SKM-1 (cell line): ENCODE measurements around the gene FARSB.

Source experiments
- DNase-seq: peaks from one replicate; lab custom pipeline; 2025; ENCODE audit not compliant: unreplicated experiment; lab: John Stamatoyannopoulos, UW

FARSB gene

GRCh38 chr2:222668494-222669154 is 12.7 kb upstream of the FARSB start:
- no peak for DNase-seq

DNA sequence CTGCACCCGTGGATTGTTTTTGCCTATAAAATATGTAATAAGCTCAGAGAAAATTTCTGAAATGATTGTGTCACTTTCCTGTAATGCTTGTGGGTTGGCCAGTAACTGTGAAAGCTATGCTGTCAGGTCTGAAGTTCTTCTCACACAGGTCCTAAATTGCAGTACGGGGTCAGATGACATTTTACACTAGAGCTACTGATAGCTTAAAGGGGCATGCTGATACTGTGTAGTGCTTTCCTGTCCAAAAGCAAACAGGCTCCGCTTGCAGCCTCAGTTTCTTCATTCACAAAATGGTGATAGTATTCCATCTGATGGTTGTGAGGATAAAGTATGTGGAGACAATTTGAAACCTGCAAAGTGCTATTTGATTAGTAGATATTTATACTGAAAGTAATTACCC is 7.6 kb upstream of the FARSB start:
- no peak for DNase-seq

- DNase-seq, result no peak
Observed at GRCh38 chr2:222656526-222657446, 894 bp upstream of the FARSB start.

- no peak for DNase-seq
Observed at GRCh38 chr2:222653280-222653679, 2.6 kb downstream of the FARSB start.

GRCh38 chr2:222652491-222653255 is 3.2 kb downstream of the FARSB start:
- DNase-seq, result no peak

DNA sequence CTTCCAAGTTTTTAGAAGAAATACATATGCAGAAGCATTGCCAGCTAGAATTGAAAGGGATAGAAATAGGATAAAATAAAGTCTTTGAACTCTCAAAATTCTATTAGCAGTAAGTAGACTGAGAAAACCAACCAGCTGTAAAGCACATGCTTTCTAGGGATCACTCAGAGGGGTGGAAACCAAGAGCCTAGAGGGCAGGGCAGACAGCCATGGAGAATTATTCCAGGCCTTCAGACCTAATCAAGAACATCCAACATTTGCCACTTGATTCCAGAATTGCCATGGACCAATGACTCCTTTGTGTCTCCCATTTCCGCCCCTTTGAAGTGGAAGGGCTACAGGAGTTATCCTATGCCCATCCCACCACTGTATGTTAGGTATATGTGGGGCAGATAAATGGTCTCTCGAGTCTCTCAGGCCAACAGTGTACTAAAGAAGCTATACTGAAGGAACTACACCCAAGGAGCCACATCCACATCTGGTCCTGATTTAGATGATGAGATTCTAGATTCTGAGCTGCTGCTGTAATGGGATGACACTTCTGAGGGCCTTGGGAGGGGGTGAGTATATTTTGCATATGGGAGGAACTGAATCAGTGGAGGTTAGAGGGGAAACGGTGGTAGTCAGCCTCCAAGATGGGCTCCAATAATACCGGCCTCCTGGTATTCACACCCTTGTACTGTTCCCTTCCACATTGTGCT is 4.0 kb downstream of the FARSB start:
- DNase-seq, result no peak

- no peak for DNase-seq
Observed at GRCh38 chr2:222649801-222650200, 6.1 kb downstream of the FARSB start.

GRCh38 chr2:222646008-222646407 is 9.9 kb downstream of the FARSB start:
- no peak for DNase-seq

- no peak for DNase-seq
Observed at GRCh38 chr2:222643134-222643533, 12.8 kb downstream of the FARSB start.

DNA sequence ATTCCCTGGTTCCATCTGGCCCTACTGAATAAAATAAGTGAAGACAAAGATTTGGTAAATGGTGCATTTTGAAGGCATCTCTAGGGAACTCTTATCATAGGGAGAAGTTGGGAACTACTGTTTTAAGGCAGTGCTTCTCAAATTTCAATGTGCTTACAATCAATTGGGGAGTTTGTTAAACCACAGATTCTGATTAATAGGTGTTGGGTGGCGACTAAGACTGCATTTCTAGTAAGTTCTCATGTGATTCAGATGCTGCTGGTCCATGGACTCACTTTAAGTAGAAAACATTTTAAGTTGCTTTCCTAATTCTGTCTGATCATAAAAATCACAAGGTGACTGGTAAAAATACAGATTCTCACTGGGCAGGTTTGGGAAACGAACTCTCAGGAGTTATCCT is 14.6 kb downstream of the FARSB start:
- DNase-seq, result no peak

GRCh38 chr2:222637067-222637466 is 18.8 kb downstream of the FARSB start:
- DNase-seq, result no peak

GRCh38 chr2:222635295-222635694 is 20.6 kb downstream of the FARSB start:
- DNase-seq, result no peak

DNA sequence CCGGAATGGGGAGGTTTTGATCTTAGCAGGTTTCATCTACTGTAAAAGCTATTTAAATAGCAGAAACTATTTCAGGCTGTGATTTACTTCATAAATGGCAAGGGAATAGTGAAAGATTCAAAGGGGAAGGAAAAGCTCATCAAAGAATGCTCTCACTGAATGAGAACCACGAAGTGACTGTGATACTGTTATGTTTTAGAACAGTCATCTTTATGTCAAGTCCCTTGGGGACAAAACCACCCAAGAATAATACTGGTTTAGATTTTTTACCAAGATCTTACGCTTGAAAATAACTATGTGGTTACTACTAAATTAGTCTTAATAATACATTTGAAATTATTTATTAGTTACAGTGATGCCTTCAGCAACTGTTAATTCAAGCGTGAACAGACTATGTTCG is 28.1 kb downstream of the FARSB start:
- DNase-seq, result no peak

- no peak for DNase-seq
Observed at GRCh38 chr2:222623756-222624309, 32.1 kb downstream of the FARSB start.

GRCh38 chr2:222622910-222623309 is 33.0 kb downstream of the FARSB start:
- no peak for DNase-seq

GRCh38 chr2:222621893-222622292 is 34.0 kb downstream of the FARSB start:
- no peak for DNase-seq

- no peak for DNase-seq
Observed at GRCh38 chr2:222615320-222615719, 40.6 kb downstream of the FARSB start.

GRCh38 chr2:222613715-222614331 is 42.1 kb downstream of the FARSB start:
- peak; percentile 17 for DNase-seq

DNA sequence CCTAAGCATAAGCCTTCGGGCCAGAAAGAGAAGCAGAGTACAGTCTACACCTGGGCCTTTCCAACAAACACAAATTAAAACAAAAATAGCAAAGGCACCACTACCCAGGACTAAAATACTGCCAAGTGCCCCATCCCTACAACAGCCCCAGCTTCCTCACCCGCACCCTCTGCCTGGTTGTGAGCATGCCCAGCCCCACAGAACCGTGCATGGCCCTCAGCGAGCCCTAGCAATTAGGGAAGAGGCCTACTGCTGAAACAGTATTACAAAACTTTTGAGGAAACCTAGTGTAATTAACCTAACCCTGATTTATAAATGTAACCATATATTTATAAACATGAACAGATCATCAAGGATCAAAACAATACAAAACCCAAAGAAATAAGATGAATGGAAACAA is 44.2 kb downstream of the FARSB start:
- DNase-seq, result no peak

- no peak for DNase-seq
Observed at GRCh38 chr2:222610746-222611145, 45.1 kb downstream of the FARSB start.
